HL-60 (cell line): Measurements from ENCODE around the gene USP21.

ENCODE experiments used
- DNase-seq, 2 experiments: peaks; one replicate each; pipeline ENCODE4 v3.0.0-alpha.2; 2010 to 2020; ENCODE audit warnings: low read depth in 1 of 2, low spot score in 1 of 2
- H3K27ac ChIP-seq: fragments of 250-450 bp; sonication (Bioruptor Pico); replicated peaks from 2 replicates; pipeline ENCODE4 v1.5.1; 2020; ENCODE audit warnings: mild to moderate bottlenecking, moderate library complexity
- H3K27me3 ChIP-seq: fragments of 250-450 bp; sonication (Bioruptor Pico); 2 replicates; pipeline ENCODE4 v1.5.1; 2021; ENCODE audit warnings: mild to moderate bottlenecking, moderate library complexity; ENCODE audit not compliant: insufficient read depth, poor library complexity, severe bottlenecking
- H3K4me3 ChIP-seq: replicated peaks from 2 replicates; pipeline ENCODE4 v1.5.1; 2011; ENCODE audit warnings: mild to moderate bottlenecking, control low read depth, low read length; ENCODE audit not compliant: insufficient read depth
- CTCF ChIP-seq: IDR thresholded peaks from one replicate; pipeline ENCODE4 v1.5.1; 2011; ENCODE audit warnings: low read length, control low read depth, inconsistent platforms; ENCODE audit not compliant: insufficient read depth
- GABPA ChIP-seq: IDR thresholded peaks from 2 replicates; pipeline ENCODE4 v1.6.1; 2012; ENCODE audit warnings: low read depth
- POLR2AphosphoS5 ChIP-seq: IDR thresholded peaks from 2 replicates; pipeline ENCODE4 v1.6.1; 2012; ENCODE audit warnings: low read depth
- SPI1 ChIP-seq: IDR thresholded peaks from 2 replicates; pipeline ENCODE4 v1.6.1; 2012; ENCODE audit warnings: low read depth, mild to moderate bottlenecking, borderline replicate concordance
- TF ChIP-seq, protein P1 (sequence below): IDR thresholded peaks from 2 replicates; pipeline ENCODE4 v1.6.1; 2012; ENCODE audit warnings: low read depth; ENCODE audit not compliant: insufficient replicate concordance

The USP21 gene

GRCh38 chr1:161121834-161122233, 37.5 kb upstream of the USP21 start:
- peak overlapping the region; percentile 58 for H3K27ac ChIP-seq
- no peak overlapping the region for H3K4me3 ChIP-seq
- no peaks in the 10 kb centered on the region for H3K27me3 ChIP-seq
- TF ChIP-seq SPI1 (peak; percentile 93), CTCF (no peak), GABPA (0 out of 2 replicates have a peak, but pooled peaks have one; percentile 27), POLR2AphosphoS5 (no peak; the same call in 1 of the 2 replicates)
- TF ChIP-seq, protein P1, sequence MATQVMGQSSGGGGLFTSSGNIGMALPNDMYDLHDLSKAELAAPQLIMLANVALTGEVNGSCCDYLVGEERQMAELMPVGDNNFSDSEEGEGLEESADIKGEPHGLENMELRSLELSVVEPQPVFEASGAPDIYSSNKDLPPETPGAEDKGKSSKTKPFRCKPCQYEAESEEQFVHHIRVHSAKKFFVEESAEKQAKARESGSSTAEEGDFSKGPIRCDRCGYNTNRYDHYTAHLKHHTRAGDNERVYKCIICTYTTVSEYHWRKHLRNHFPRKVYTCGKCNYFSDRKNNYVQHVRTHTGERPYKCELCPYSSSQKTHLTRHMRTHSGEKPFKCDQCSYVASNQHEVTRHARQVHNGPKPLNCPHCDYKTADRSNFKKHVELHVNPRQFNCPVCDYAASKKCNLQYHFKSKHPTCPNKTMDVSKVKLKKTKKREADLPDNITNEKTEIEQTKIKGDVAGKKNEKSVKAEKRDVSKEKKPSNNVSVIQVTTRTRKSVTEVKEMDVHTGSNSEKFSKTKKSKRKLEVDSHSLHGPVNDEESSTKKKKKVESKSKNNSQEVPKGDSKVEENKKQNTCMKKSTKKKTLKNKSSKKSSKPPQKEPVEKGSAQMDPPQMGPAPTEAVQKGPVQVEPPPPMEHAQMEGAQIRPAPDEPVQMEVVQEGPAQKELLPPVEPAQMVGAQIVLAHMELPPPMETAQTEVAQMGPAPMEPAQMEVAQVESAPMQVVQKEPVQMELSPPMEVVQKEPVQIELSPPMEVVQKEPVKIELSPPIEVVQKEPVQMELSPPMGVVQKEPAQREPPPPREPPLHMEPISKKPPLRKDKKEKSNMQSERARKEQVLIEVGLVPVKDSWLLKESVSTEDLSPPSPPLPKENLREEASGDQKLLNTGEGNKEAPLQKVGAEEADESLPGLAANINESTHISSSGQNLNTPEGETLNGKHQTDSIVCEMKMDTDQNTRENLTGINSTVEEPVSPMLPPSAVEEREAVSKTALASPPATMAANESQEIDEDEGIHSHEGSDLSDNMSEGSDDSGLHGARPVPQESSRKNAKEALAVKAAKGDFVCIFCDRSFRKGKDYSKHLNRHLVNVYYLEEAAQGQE = no peak
- peak in 1 of 2 experiments; percentile 75 for DNase-seq

DNA sequence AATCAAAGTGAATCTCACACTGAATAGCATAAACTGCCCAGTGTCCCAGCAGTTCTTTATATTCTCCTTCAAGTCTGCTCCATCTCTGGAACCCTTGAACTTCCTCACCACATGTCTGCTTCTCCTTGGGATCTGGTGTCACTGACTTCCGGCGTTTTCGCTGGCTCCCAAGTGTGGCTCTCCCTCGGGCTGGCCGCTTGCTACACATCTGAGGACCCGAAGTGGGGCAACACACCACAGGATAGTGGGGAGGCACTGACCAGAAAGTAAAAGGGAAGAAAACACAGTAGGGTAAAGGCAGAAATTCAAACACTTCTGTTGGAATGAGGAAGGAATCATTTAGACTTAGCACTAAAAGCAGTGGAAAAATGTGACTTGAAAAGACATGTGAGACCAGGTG, 36.3 kb upstream of the USP21 start:
- no peak overlapping the region for H3K4me3 ChIP-seq
- no peaks in the 10 kb centered on the region for H3K27me3 ChIP-seq
- TF ChIP-seq SPI1 = no peak
- no peak for TF ChIP-seq CTCF
- DNase-seq = no peak
- no peak overlapping the region for H3K27ac ChIP-seq

- peak overlapping the region; percentile 49 for H3K27ac ChIP-seq
- DNase-seq = peak in 1 of 2 experiments; percentile 70
- TF ChIP-seq GABPA (no peak), SPI1 (peak; percentile 82; the same call in 1 of the 2 replicates), POLR2AphosphoS5 (peak; percentile 71)
- H3K27me3 ChIP-seq = no peaks in the 10 kb centered on the region
- no peak overlapping the region for H3K4me3 ChIP-seq
These were observed 31.7 kb upstream of the USP21 start for GRCh38 chr1:161127649-161128048.

DNA sequence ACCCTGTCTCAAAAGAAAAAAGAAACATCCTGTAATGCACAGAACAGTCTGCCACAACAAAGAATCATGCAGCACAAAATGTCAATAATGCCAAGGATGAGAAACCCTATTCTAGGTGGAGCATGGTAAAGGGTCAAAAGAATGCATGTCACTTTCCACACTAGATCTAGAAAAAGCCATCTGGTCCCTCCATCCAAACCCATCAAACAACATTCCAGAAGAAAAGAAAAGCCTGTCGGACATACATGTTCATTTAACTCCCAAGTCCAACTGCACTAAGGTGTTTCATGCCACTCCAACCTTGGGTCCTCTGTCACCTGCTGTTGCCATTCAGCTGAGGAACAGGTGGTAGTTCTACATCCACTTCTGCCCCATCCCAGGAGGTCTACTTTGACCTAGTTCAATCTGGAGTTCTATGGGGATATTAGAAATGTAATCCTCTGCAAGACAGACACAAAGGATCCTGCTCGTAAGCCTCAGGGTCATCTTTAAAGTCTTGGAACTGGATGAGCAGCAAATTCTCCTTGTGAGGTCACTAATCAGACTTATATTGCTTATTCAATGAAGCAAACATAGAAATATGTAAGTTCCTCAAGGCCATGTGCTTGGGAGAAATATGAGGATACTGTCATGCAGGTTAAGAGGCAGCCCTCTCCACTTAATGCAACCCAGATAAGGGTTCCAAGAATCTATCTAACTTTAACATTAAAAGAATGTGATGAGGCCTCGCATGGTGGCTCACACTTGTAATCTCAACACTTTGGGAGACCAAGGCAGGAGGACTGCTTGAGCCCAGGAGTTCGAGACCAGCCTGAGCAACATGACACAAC, 30.5 kb upstream of the USP21 start:
- TF ChIP-seq, protein P1 = no peak
- no peak for TF ChIP-seq SPI1
- TF ChIP-seq CTCF = no peak
- TF ChIP-seq GABPA = no peak
- TF ChIP-seq POLR2AphosphoS5 = no peak
- no peak for DNase-seq
- no peak overlapping the region; the same call in 1 of the 2 replicates for H3K27ac ChIP-seq
- no peaks in the 10 kb centered on the region for H3K27me3 ChIP-seq
- no peak overlapping the region for H3K4me3 ChIP-seq
